GM04504 (cell line): ENCODE data around the gene TRERF1.

Experiments used
- DNase-seq: peaks from one replicate; pipeline ENCODE4 v3.0.0-alpha.2; 2012; ENCODE audit warnings: low read depth

The TRERF1 gene

GRCh38 chr6:42249279-42249678 lies 202.4 kb downstream of the TRERF1 start:
- DNase-seq, result peak; percentile 35

GRCh38 chr6:42243046-42243445 lies 208.7 kb downstream of the TRERF1 start:
- DNase-seq, result no peak

- no peak for DNase-seq
Observed at GRCh38 chr6:42241915-42242314, 209.8 kb downstream of the TRERF1 start.

GRCh38 chr6:42239736-42240375 lies 211.9 kb downstream of the TRERF1 start:
- DNase-seq, result peak; percentile 38

GRCh38 chr6:42239333-42239732 lies 212.4 kb downstream of the TRERF1 start:
- no peak for DNase-seq

GRCh38 chr6:42237857-42238256 lies 213.9 kb downstream of the TRERF1 start:
- DNase-seq, result no peak

- DNase-seq, result no peak
Observed at GRCh38 chr6:42236682-42237473, 214.8 kb downstream of the TRERF1 start.

- no peak for DNase-seq
Observed at GRCh38 chr6:42236030-42236429, 215.7 kb downstream of the TRERF1 start.

GRCh38 chr6:42232035-42232434 lies 219.7 kb downstream of the TRERF1 start:
- DNase-seq, result no peak

- DNase-seq, result no peak
Observed at GRCh38 chr6:42230345-42231321, 221.1 kb downstream of the TRERF1 start.

- no peak for DNase-seq
Observed at GRCh38 chr6:42229506-42230119, 222.1 kb downstream of the TRERF1 start.

GRCh38 chr6:42228305-42228704 lies 223.4 kb downstream of the TRERF1 start:
- no peak for DNase-seq

- no peak for DNase-seq
Observed at GRCh38 chr6:42227173-42227850, 224.4 kb downstream of the TRERF1 start.

- DNase-seq, result peak; percentile 53
Observed at GRCh38 chr6:42226645-42227143, 225.0 kb downstream of the TRERF1 start.

- peak; percentile 40 for DNase-seq
Observed at GRCh38 chr6:42226161-42226611, 225.5 kb downstream of the TRERF1 start.

GRCh38 chr6:42225419-42225818 lies 226.3 kb downstream of the TRERF1 start:
- DNase-seq, result no peak

GRCh38 chr6:42225029-42225339 lies 226.7 kb downstream of the TRERF1 start:
- no peak for DNase-seq

- DNase-seq, result peak; percentile 65
Observed at GRCh38 chr6:42224222-42225028, 227.3 kb downstream of the TRERF1 start.

GRCh38 chr6:42222448-42222847 lies 229.3 kb downstream of the TRERF1 start:
- DNase-seq, result no peak

- no peak for DNase-seq
Observed at GRCh38 chr6:42221546-42221945, 230.2 kb downstream of the TRERF1 start.
